HG02588 (cell line): Measurements from ENCODE around the gene OTOR.
A peak's percentile ranks its signal among the peaks of the same experiment; 100 is the strongest.

Experiments used
- ATAC-seq: cut with Tn5 transposase; IDR thresholded peaks from one replicate; pipeline ENCODE4 v1.9.1; 2021; ENCODE audit warnings: mild to moderate bottlenecking, moderate library complexity; ENCODE audit not compliant: unreplicated experiment

Gene OTOR, protein sequence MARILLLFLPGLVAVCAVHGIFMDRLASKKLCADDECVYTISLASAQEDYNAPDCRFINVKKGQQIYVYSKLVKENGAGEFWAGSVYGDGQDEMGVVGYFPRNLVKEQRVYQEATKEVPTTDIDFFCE

DNA sequence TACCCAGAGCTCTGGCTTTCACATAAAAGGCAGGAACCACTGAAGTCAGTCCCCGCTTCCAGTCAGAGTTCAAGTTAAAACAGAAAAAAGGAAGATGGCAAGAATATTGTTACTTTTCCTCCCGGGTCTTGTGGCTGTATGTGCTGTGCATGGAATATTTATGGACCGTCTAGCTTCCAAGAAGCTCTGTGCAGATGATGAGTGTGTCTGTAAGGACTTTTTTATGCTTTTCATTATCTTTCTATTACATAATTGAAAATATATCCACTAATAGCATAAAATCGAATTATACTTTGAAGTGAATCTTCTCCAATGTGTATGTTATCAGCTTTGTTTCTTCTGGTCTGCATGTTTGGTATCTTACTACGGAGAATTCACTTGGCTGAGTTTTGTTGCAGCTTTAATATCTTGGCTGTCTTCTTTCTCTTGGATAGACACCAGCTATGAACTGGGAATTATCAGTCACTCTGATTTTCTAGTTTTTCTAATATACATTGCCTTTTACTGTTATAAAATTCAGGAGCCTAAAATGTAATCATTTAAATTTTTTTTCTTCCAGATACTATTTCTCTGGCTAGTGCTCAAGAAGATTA is at the start of gene OTOR:
OTOR (plus strand) TSS at position 51 of the 593 bp plus-strand sequence; CDS start at position 95, 44 bp downstream.
- no peak for ATAC-seq

DNA sequence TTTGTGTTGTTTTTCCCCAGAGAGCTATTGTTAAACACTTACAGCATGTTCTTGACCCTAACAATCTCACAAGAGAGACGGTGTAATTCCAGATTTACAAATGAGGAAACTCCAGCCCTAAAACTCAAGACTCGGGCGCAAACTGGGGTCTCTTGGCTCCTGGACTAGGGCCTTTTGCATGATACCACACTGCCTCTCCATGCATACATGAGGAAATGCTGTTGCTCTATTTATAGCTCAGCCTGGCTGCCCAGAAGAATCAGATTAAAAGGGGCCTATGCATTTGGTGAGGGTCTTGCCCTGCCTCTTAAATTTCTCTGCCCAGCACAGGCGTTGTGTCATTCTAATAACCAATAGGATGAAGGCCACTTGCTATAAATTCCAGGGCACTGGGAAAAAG is 48.9 kb upstream of the OTOR start:
- ATAC-seq, result no peak

DNA sequence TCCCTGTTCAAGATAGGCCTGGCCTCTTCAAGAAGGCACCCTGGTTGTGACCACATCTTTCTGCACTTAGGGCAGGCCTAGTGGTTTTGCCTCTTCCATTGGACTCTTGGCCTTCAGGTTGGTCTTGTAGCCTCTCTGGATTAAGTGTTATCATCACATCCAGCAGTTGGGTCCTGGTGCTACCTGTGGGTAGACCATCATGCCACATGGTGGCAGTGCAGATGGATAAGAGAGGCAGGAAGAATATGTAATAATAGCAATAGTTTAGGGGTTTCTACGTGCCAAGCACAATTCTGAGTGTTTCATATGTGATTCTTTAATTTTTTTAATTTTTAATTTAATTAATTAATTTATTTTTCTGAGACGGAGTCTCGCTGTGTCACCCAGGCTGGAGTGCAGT is 46.9 kb upstream of the OTOR start:
- ATAC-seq, result no peak

DNA sequence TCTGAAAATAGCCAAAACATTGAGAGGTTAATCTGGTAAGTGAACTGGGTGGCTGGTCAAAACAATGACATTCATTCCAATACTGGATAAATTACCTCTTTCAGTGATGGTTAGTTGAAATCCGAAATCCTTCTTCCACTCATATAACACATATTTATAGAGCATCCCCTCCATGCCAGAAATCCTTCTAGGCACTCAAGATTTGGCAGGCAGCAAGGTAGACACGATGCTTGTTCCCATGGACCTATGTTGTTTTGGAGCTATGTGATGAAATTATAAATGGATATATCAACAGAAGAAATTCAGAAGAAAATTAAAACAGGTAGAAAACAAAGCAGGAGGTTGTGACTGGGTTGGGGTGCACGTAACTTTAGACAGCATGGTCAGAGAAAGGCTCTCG is 44.6 kb upstream of the OTOR start:
- no peak for ATAC-seq

DNA sequence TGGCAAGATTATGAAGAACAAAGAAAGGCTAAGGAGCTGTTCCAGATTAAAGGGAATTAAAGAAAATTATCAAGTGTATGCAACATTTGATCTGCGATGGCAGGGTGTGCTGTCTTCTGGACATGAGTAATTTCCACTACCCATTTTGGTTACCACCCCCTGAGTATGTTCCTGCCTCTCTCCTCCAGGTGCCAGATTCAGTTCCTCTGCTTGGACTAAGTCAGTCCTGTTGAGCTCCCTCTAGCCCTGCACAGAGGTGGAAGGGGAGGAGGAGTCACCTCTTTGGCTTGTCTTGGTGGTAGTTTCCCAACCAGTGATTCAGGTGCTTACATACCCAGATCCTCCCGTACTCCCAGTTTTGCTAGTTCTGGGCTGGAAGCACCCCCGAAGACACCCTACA is 40.5 kb upstream of the OTOR start:
- ATAC-seq, result peak; percentile 57

DNA sequence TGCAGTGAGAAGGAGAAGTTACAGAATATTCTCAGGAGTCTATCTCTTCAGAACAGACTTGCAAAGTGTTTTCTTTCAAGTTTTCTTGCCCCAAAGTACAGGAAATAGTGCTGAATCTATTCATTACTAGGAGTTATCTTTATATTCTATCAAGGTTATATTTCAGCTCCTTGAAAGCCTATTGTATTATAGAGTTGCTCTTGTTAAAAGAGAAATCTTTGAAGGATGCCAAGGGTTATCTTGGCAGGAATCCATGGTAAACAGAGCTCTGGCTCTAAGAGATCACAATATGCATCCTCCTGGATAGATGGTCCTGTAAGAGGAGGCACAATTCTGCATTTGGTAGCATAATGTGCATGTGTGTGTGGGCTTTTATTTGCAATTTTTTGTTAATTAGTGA is 39.6 kb upstream of the OTOR start:
- no peak for ATAC-seq

DNA sequence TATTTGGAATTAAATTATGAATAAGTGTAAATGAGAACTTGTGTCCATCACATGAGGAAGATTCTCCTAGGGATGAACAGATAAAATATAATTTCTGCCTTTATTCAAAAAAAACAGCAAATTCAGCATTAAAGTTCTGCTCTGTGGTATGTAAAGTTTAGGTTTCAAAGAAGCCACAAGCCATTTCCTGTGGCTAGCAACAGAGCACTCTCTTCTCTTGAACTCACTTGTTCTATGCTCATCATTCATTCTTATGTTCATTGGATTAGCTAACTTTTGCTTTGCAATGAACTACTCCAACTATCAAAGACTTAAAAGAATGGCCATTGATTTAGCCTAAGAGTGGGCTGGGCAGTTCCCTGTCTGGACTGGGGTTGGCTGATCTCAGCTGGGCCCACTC is 39.1 kb upstream of the OTOR start:
- peak; percentile 72 for ATAC-seq

DNA sequence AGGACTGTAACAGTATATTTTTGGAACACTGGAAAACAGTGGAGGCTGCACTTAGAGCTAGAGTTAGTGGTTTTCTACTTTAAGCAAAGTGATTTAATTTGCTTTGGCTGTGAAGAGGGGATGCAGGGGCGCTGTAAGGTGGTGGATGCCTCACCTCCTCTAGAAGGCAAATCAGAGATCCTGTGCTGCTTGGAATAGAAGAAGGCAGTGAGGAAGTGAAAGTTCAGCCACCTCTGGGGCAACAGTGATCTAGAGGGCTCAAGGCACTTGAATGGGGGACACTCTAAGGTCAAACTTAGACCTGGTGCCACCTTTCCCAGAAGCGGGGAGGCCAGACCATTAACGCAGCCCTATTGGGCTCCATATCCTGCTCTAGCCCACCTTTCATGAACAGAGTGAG is 37.4 kb upstream of the OTOR start:
- no peak for ATAC-seq

DNA sequence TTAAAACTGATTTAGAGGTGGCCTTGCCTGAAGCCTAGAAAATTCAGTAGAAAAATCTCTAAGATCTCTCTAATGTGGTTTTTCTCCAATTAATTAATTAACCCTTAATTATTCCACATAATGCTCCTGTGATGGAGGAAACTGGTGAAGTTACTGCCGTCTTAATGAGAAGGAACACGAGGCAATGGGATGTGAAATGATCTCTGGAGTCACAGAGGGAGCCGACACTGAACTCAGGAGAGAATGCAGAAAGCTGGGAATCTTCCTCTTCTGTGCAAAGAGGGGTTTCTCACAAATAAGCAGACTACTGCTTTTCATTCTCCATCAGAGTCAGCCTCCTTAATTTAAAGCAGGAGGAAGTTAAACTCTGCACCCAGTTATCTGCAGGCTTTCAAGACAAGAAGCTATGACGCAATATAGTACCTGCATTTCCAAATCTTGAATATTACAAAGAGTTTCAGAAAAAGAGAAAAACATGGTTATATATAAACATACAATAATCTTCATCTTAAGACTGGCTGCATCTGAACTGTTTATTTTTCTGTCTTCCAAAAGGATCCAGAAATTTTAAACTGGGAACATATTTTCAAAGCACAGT is 36.4 kb upstream of the OTOR start:
- no peak for ATAC-seq

DNA sequence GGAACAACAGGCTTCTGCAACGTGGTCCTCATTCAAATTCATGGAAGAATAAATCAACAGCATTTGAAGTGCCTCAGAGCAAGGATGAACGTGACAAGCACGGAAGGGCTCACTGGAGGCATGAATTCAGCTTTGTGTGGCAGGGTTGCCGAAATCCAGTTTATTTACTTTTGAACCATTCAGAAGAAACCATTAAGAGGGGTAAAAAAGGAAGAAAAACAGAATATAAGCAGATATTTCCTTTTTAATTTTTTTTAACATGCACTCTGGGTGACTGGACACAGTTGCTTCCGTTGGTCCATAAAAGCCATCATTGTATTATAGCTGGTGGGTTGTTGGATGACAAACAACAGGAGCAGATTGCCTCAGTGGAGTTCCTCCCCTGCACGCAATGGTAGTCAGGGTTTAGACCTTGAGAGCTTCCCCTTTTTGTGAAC is 35.6 kb upstream of the OTOR start:
- ATAC-seq, result no peak

DNA sequence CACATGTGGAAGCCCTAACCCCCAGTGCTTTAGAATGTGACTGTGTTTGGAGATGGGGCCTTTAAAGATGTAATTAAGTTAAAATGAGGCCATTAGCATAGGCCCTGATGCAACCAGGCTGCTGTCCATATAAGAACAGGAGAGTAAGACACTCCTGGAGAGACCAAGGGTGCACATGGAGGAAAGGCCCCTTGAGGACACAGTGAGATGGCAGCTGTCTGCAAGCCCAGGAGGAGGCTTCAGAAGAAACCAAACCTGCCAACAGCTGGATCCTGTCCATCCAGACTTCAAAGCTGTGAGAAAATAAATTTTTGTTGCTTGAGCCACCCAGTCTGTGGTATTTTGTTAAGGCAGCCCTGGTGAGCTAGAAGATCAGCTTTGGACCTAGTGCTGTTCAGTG is 35.1 kb upstream of the OTOR start:
- no peak for ATAC-seq

DNA sequence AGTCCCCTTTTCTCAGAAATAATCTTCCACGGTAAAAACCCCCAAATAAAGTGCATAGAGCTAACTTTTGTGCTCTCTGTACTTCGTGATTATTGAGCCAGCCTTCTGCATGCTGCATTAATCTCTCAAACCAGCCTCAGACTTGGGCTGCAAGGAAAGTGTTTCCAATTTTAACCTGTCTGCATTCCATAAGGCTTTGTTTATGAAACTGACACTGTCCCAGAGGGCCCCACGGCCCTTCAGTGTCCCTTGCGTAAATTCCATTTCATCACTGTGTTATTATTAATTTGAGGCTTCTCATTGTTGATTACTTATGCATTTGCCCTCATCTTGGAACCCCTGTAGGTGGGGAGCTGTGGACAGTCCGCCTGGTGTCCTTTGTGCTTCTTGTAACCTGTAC is 33.9 kb upstream of the OTOR start:
- ATAC-seq, result no peak

DNA sequence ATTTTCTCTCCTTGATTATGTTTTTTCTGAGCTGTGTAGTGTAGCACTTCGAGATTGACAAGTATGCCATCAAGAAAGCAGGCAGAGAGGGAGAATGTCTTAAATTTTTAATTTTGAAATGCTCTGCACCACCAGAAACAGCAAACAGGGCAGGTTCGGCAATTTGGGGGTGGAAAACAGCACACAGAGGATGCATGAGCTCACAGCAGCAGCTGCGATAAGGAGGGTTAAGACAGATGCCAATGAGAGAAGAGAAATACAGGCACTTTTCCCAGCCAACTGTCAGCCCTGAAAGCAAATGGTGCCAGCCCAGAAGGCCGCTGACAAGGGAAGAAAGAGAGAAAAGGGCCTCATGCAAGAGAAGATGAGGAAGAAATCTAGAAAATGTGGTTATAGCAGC is 33.4 kb upstream of the OTOR start:
- no peak for ATAC-seq

DNA sequence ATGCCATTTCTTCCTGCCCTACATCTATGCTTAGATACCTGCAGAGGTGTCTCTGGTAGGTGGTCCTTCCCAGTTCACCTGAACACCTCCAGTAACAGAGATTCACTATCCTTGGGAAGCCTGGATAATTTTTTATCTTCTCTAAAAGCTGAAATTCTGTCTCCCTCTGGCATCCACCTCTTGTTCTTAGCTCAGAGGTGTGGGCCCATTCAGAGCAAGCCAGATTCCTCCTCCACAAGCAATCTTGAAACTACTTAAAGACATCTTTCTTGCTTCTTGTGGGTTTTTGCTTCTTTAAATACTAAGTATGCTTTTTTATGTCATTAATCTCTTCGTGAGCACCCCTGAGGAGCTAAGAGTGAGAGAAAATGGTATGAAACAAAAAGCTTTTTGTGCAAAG is 28.7 kb upstream of the OTOR start:
- no peak for ATAC-seq

DNA sequence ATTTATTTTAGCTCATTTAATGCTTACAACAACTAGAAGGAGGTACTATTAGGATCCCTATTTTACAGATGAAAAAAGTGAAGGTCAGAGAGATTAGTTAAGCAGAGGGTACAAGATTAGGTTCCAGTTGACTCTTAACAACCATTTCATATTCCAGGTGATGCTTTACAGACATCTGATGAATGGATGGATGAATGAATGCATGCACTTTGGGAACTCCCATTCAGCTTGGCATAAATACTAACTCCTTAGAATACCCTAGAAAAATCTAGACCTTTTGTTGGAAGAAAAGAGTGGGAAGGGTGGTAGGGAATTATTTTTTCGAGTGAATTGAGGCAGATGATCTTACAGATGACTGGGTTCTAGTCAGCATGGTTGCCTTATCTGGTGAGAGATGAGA is 19.1 kb upstream of the OTOR start:
- ATAC-seq, result no peak

DNA sequence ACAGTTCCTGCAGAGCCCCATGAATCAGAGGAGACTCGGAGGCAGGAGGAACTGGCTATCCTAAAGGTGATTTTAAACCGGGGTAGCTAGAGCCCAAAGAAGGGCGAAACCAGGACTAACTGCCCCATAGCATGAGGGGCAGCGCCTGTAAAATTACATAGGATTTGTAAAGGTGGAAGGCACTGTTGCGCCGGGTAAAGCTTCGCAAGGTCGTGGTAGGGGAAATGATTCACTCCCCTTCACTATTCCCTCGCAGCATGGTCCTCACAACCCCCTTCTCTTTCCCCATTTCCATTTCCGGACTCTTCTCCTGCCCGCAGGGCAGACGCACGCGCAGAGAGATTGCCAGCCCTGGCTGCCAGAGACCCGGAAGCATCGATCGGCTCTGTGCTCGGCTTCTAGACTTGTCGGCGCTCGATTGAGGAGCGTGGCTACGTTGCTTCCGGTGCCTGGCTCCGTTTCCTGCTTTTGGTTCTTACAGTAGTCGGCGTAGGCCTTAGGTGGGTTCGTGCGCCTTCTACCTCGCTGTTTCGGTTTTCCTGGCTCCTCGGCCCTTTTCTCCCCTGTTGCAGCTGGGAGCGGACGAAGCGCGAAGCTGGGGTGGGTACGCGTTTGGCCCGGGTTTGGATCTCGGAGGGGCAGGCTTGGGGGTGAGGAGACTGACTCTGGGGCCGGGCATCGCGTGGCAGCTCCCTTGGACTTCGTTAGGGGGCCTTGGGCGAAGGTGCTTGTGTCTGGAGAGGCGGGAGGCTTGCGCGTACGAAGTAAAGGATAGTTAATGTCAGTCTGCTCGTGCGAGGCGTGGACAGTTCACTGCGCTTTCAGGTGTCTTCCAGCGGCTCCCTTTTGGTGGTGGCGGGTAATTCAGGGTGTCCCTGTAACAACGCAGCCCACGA is 18.3 kb upstream of the OTOR start, which contains the start of gene SNRPB2:
SNRPB2 (plus strand) TSS at position 462 of the 896 bp plus-strand sequence. CDS start 1,677 bp downstream, outside the sequence.
- ATAC-seq, result peak; percentile 98

DNA sequence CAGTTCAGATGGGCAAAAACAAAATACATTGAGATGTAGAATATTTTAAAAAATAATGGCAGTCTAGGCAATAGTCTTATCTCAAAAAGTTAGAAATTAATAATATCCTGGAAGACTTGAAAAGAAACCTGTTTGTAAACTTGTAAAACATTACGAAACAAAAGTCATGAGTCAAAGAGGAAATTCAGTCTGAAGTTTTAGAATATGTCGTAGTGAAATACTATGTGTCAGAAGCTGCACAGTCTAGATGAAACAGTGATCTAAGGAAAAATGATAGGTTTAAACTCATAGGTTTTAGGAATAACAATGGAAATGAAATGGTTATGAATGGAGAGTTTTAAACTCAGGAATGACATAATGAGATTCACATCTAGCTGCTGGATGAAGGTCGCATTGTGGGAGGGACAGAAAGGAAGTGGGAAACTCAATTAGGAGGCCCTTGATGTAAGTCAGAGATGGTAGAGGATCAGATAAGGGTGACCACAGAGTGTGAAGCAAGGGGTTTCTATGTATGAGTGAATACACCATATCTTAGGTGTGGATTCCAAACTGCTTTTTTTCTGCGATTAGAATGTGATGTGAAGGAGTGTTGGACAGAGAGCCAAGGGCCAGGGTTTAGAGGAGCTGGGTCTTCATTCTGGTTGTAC is 15.5 kb upstream of the OTOR start:
- ATAC-seq, result no peak

DNA sequence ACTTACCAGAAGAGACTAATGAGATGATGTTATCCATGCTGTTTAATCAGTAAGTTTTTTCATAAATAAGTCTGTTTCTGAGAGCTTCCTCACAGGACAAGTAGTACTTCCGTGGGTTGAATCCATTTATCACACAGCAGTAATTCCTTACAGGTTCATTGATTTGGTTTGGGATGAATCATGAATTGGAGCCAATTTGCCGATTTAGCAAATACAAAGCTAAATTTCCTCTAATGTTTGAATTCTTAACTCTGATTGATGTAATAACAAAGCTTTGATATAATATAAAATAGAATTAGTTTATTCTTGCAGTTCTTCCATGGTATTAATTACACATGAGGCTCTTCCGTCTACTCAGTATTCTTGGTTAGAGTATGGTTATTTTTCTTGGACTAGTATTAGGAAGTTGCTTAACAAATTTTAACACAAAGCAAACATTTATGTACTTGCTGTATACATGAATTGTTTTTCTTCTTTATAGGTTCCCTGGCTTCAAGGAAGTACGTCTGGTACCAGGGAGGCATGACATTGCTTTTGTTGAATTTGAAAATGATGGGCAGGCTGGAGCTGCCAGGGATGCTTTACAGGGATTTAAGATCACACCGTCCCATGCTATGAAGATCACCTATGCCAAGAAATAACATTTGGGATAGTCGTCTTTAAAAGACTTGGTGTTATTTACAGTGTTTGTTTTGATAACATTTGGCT is 7.6 kb upstream of the OTOR start:
- ATAC-seq, result no peak

DNA sequence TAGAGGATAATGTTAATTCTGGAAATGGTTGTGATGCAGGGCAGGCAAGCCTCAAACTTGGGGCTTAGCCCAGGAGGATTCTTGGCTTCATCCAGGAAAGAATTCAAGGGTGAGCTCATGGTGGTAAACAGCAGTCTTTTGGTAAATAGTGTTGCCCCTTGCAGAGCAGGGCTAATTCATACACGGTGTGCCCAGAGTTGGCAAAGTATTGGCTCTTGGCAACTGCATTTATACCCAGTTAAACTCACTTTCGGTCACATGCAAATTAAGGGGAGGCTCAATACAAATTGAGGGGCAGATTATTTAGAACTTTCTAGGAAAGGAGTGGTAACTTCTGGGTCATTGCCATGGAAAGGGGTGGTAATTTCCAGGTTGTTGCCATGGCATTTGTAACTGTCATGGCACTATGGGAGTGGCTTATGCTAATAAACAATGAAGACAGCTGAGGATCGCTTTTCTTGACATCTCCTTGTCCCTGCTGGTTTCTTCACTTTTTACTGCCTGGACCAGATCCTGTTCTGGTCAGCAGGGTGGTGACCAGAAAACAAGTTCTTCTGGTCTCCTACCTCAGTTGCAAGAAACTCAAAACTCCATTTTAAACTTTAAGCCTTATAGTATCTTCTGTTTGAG is 3.9 kb upstream of the OTOR start:
- ATAC-seq, result no peak

DNA sequence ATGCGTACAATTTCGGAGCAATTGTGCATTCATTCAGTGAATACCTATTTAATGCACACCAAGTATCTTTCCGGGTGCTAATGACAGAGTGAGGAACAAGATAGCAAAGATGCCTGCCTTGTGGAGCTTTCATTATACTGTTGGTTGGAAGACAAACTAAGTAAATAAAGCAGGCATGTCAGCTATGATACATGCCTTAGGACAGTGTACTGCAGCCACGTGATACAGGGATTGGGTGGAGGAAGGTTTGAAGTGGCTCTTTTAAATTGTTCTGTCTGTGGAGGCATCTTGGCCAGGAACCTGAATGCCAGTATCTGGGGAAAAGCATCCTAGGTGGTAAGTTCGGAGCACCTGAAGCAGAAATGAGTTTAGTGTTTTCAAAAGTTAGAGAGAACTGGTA is 3.0 kb upstream of the OTOR start:
- no peak for ATAC-seq
